HG03469 (cell line): Measurements from ENCODE around the gene RIOK1.
A peak's percentile ranks its signal among the peaks of the same experiment; 100 is the strongest.
"Not testable (repeated sequence)": the region's sequence is repeated elsewhere in the genome, so short reads cannot be mapped to it uniquely, and the experiment has no call there.

Experiments
- ATAC-seq: cut with Tn5 transposase; IDR thresholded peaks from one replicate; pipeline ENCODE4 v1.9.1; 2021; ENCODE audit warnings: mild to moderate bottlenecking, moderate library complexity, moderate number of reproducible peaks; ENCODE audit not compliant: unreplicated experiment

Gene RIOK1

DNA sequence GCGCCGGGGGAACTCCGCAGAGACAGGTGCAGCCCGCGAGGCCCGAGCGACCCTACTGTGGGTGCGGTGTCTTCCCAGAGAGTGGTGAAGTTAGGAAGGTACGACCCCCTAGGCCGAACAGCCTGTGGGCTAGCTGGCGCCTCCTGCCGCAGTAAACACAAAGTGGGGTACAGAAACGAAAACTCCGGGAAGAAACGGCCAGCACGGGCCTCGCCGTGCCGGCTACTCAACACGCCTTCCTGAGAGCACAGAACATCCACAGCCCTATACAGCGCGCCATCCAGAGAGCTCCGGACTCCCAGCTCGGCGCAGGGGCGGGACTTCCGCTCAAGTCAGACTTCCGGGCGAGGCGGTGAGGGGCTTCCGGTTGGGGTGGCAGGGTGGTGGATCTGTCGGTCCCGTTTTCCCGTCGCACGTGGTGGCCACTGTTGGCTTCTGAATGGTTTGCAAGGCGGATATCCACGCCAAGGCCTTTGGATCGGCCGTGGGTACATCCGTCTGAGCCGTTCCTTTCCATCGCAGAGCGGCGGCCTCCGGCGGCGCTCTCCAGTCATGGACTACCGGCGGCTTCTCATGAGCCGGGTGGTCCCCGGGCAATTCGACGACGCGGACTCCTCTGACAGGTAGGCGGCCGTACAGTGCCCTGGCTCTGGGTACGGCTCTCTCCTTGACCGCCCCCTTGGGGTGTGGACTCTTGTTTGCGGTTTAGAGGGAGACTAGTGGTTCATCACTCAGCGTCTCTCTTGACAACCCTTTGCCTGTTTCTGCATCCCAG is at the start of gene RIOK1, which contains the start of gene CAGE1:
Gene RIOK1, plus strand, starts transcription at position 358 of the 775 bp plus-strand sequence. Its CDS starts 195 bp downstream, at position 553.
Gene CAGE1, minus strand, starts transcription at position 292 of the 775 bp plus-strand sequence. CDS start 2,569 bp downstream, outside the sequence.
- ATAC-seq, result peak; percentile 84

DNA sequence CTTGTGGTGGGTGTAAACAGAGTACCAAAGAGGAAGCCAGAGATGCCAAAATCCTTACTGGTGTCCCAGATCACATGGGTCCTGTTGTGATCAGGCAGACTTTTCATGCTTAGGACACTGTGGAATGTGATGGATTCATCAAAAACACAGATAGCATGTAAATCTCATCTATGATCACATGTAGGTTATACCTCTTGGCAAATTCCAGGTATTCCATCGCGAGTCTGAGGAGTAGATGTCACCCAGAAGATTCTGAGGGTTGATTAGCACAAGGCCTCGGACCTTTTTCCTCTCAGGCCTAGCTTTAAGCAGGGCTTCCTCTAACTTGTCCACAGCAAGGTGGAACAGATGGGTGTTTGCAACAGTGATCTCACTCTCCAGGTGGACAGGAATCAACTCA is 48.3 kb upstream of the RIOK1 start:
- ATAC-seq, result no peak

DNA sequence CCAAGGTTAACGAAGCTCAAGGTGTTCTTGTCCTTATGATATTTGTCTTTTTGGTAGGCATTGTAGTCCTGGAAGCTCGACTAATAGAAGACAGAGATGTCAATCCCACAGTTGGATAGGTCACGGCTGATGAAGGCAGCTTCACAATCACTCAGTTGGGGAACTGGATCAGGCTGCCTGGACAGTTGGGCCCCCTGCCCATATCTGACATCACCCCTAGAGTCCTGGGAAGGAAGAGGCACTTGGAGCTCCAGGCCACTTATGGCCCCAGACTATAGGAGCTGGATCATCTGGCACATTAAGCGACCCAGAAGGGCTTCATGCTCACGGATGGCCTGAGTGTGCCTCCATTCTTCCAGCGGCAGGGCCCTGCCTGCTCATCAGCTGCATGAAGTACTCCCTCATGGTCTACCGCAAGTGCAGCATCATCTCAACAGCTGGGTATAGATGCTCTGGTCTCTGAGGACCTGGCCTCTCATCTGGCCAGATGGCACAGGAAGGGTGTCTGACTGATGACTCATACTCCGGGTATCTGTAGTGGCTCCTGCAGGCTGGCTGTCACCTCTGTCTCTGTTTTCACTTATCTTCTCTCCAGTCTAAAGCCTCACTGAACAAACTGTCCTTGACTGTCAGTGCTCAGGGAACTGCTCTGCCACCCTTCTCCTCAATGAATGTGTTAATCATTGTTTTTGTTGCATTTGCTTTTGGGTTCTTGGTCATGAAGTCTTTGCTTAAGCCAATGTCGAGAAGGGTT is 47.4 kb upstream of the RIOK1 start:
- no peak for ATAC-seq

DNA sequence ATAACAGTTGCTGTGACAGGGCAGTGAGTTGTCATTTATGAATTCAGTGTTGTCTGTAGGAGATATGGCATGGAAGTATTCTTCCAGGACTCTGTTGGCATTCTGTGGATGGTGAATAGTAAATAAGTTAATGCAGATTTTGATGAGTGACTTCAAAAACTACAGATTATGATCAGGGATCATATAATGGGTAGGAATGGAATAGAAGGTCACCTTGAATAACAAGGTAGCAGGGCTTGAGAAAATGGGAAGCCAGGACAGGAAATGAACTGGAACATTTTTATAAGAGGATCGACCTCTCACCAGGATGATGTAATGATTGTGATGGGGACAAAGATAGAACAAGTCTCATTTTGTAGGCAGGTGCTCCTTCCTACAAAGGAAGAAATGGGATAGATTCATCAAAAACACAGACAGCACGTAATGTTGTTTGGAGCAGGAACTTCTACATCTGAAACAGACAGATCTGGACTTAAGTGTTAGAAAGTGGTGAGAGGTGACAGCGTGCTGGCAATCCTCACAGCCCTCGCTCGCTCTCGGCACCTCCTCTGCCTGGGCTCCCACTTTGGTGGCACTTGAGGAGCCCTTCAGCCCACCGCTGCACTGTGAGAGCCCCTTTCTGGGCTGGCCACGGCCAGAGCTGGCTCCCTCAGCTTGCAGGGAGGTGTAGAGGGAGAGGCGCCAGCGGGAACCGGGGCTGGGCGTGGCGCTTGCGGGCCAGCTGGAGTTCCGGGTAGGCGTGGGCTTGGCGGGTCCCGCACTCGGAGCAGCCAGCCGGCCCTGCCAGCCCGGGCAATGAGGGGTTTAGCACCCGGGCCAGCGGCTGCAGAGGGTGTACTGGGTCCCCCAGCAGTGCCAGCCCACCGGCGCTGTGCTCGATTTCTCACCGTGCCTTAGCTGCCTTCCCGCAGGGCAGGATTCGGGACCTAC is 45.8 kb upstream of the RIOK1 start:
- ATAC-seq, result no peak

DNA sequence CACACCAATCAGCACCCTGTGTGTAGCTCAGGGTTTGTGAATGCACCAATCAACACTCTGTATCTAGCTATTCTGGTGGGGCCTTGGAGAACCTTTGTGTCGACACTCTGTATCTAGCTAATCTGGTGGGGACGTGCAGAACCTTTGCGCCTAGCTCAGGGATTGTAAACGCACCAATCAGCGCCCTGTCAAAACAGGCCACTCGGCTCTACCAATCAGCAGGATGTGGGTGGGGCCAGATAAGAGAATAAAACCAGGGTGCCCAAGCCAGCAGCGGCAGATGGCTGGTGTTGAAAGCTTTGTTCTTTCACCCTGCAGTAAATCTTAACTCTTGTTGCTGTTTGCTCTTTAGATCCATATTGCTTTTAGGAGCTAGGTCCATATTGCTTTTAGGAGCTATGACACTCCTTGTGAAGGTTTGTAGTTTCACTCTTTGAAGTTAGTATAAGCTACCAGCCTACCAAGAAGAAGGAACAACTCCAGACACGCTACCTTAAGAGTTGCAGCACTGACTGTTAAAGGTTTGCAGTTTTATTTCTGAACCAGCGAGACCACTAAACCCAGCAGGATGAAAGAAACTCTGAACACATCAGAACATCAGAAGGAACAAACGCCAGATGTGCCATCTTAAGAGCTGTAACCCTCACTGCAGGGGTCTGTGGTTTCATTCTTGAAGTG is 44.7 kb upstream of the RIOK1 start:
- not testable (repeated sequence) for ATAC-seq

DNA sequence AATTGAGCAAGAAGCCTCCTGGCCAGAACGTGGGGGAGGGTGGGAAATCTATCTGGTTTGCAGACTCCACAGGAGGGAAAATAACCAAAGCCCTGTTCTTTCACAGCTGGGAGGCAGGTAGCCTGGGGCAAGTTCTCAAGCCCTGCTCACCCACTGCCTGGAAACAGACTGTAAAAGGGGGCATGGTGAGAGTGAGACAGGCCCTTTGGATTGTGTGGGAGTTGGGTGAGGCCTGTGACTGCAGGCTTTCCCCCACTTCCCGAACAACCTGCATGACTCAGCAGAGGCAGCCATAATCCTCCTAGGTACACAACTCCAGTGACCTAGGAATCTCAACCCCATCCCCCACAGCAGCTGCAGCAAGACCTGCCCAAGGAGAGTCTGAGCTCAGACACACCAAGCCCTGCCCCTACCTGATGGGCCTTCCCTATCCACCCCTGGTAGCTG is 42.0 kb upstream of the RIOK1 start:
- not testable (repeated sequence) for ATAC-seq

DNA sequence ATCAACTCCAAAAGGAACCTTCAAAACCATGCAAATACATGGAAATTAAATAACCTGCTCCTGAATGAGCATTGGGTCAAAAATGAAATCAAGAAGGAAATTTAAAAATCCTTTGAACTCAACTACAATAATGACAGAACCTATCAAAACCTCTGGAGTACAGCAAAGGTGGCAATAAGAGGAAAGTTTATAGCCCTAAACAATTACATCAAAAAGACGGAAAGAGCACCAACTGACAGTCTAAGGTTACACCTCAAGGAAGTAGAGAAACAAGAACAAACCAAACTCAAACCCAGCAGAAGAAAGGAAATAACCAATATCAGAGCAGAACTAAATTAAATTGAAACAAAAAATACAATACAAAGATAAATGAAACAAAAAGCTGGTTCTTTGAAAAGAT is 39.0 kb upstream of the RIOK1 start:
- ATAC-seq, result not testable (repeated sequence)

DNA sequence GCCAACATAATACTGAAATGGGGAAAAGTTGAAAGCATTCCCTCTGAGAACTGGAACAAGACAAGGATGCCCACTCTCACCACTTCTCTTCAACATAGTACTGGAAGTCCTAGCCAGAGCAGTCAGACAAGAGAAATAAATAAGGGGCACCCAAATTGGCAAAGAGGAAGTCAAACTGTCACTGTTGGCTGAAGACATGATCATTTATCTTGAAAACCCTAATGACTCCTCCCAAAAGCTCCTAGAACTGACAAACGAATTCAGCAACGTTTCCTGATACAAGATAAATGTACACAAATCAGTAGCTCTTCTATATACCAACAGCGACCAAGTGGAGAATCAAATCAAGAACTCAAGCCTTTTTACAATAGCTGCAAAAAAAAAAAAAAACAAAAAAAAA is 37.7 kb upstream of the RIOK1 start:
- not testable (repeated sequence) for ATAC-seq

DNA sequence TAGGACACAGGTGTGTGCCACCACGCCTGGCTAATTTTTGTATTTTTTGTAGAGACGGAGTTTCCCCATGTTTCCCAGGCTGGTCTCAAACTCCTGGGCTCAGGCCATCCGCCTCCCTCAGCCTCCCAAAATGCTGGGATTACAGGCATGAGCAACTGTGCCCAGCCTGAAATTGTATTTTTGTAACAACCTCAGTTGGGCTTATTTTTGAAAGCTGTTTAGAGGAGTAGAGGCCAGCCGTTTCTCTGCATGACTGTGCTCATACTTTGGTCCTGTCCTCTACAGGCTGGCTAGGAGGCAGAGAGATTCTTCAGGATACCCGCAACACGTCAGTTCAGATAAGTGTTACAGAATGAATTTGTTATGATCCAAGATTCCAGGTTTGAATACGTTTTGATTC is 22.2 kb upstream of the RIOK1 start:
- ATAC-seq, result no peak

DNA sequence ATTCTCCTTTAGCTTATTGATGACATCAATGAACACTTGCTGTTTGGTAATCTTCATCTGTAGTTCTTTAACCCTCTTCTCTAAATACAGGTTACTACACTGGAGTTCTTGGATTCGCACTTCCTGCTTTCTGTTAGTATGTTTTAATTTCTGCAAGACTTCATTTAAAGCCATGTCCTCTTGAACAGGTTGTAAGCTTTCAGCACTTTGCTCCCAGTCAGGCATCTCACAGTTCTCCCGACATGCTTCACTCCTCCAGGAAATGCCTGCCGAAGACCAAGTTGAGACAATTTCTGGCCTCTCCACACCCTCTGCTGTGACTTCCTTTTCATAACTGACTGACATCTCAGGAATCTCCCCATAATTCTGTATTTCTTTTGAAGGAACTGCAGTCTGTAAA is 15.9 kb upstream of the RIOK1 start:
- no peak for ATAC-seq

DNA sequence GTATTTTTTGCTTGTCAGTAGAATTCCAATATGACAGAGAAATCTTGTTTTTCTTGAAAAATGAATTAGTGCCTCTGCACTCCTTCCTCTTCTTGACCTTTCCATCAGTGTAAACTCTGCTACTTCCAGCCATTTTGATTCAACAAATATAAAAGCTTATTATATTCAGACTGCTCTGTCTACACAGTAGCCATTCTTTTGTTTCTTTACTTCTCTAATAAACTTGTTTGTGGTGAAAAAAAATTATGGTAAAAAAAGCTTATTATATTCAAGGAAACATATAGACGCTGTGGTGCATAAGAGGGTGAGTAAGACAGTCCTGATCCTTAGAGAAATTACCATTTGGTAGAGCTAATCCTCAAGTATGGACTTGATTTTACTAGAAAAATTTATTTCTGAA is 11.6 kb upstream of the RIOK1 start:
- ATAC-seq, result no peak

DNA sequence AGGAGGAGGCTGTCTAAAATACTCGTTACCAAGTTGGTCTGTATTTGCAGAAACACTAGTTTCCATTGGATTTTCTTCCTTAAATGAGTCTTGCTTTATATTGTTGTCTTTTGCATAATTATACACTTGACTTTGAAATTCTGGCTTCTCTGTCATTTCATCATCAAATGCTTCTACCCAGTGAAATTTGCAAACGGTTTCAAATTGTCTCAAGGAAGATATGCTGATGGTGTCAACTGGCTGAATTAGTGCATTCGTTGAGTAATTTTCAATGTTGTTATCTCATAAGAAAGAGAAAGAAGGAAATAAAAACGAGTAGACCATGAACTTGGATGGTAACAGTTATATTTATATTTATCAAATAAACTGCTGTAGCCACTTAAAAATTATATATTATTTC is 10.9 kb upstream of the RIOK1 start:
- no peak for ATAC-seq

DNA sequence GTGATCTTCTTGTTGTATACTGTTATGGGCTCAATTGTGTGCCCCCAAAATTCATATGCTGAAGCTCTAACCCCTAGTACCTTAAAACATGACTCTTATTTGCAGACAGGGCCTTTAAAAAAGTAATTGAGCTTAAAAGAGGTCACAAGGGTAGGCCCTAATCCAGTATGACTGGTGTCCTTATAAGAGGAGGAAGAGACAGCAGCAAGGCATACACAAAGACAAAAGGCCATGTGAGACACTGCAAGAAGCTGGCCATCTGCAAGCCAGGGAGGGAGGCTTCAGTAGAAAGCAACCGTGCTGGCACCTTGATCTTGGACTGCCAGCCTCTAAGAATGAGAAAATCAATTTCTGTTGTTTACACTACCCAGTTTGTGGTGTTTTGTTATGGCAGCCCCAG is 8.5 kb upstream of the RIOK1 start:
- ATAC-seq, result no peak

DNA sequence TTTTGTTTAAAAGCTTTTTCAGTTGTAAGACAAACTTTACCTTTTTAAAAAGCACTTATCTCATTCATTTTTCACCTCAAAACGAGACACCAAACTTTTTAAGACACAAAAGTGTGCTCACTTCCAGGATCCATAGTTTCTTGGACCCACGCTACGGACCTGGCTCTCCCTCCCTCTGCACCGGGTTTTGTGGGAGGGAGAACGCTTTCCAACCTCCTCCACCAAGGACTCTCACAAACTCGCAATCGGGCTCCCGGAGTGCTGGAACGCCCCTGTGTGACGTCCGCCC is 502 bp upstream of the RIOK1 start:
- no peak for ATAC-seq

DNA sequence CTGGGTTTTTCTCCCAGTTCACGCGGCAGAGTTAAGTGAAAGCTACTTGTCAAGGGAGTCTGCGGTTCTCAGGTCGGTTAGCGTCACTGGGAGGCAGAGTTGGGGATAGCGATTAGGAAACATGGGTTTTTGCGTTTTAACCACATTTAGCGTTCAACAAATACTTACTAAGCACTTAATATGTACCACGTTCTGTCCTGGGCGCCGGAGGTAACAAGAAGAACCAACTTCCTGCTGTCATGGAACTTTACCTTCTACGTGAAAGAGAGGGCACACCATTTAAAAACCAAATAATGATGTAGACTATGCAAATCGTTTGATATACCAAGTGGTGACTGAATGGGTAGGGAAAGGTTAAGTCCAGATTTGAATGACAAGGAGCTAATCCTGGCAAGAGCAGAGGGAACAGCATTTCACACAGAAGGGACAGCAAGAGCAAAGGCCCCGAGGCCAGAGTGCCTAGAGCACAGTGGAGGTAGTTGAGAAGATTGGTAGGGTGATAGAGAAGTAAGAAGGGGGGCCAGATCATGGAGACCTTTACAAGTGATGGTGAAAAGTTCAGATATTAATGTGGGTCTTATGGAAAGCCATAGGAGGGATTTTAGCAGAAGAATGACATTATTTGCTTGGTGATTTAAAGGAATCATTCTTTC is 744 bp downstream of the RIOK1 start:
- ATAC-seq, result peak; percentile 10

DNA sequence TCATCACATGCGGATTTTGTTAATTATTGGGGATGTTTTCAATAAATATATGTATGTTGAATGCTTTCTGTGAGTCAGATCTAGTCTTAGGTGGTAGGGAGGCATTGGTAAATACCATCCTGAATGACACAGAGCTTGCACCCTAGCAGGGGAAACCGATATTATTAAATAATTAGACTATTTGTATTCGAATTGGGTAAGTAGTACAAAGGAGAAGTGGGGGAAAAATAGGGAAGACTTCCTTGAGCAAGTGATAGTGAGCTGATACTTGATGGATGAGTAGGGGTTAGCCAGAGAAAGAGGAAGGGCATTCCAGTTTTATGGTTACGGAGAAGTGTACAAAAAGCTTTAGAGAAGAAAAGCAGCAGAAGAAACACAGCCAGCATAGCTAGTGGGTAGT is 1.5 kb downstream of the RIOK1 start:
- no peak for ATAC-seq

DNA sequence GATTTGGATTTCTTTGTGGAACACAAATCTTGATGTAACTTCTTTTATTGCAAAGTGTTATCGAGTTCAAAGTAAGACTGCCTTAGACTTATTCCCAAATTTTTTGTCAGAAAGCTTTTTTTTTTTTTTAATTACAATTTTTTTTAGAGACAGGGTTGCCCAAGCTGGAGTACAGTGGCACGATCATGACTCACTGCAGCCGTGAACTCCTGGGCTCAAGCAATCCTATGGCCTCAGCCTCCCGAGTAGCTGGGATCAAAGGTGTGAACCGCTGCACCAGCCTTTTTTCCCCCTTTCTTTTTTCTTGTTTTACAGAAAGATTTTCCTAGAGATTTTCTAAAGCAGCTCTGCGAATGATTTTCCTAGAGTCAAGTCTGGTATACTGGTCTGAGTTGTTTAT is 2.8 kb downstream of the RIOK1 start:
- ATAC-seq, result no peak

DNA sequence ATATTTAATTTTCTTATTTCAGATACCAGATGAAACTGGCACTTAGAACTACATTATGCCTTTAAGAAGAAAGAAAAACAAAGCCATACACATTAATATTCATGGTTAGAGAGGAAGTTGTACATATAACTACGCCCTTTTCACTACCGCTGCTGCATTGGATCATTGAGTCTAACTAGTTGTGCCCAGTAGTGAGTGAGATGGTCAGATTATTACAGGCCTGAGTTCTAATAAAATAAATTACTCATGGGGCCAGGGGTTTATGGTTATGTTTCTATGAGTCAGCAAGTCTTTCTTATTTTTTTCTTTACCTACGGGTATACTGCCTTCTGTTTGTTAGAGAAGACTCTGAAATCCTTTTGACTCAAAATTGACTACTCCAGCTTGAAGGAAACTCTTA is 11.5 kb downstream of the RIOK1 start:
- ATAC-seq, result no peak

DNA sequence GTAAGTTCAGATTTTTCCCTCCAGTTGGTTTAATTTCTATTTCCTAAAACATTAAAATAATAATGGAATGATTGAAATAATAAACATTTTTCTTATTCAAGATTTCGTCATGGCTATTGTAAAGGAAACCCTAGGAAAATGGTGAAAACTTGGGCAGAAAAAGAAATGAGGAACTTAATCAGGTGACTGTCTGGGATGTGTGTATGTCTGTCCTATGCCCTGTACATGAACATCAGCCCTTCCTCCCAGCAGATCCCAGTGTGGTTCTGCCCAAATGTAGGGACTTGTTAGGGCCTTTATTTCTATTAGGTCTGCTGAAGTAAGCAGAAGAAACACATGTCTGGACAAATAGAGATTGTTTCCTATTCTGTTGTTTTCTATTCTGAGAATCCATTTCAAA is 13.1 kb downstream of the RIOK1 start:
- no peak for ATAC-seq

DNA sequence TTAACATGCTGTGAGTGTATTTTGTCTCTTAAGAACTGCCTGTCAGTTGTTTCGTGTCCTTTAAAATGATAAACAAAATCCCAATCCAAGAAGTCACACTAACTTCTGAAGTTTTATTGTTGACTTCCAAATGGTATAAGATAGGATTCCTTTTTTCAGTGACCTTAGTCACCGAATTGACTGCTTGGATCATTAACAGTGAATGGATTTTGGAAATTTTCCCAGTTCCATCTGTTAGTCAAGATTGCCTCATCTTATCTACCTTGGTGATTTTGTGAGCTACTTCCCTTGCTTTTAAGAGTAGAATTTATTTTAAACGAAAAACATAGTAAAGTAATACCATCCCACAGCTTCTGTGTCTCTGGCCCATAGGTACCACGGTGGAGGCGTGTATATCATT is 14.9 kb downstream of the RIOK1 start:
- no peak for ATAC-seq
